Neutrophil (primary cell): ENCODE results near the gene RHOBTB3.
"Not testable (repeated sequence)": the region's sequence is repeated elsewhere in the genome, so short reads cannot be mapped to it uniquely, and the experiment has no call there.

Experiments
- H3K27ac ChIP-seq: fragments of 200-600 bp; sonication (generic); 2 replicates; pipeline ENCODE4 v1.5.1; 2016; ENCODE audit warnings: mild to moderate bottlenecking, moderate library complexity
- H3K27me3 ChIP-seq: fragments of 200-600 bp; sonication (generic); 2 replicates; pipeline ENCODE4 v1.6.0; 2016; ENCODE audit warnings: mild to moderate bottlenecking
- H3K36me3 ChIP-seq: fragments of 200-600 bp; sonication (generic); 2 replicates; pipeline ENCODE4 v1.5.1; 2017
- H3K4me1 ChIP-seq, 2 experiments: fragments of 200-600 bp in 1 of 2; sonication (generic) in 1 of 2; 1 replicate in 1 of 2; 2 replicates in 1 of 2; pipeline versions ENCODE4 v1.5.1 to v1.6.1; 2013 to 2016; ENCODE audit warnings: low read depth in 1 of 2, low read length in 1 of 2, mild to moderate bottlenecking in 1 of 2, moderate library complexity in 1 of 2; ENCODE audit not compliant: control insufficient read depth in 1 of 2, insufficient read depth in 1 of 2
- H3K4me3 ChIP-seq, 2 experiments: fragments of 200-600 bp in 1 of 2; sonication (generic) in 1 of 2; 1 replicate in 1 of 2; 2 replicates in 1 of 2; pipeline ENCODE4 v1.5.1; 2013 to 2016; ENCODE audit warnings: low read depth in 1 of 2, low read length in 1 of 2, mild to moderate bottlenecking in 1 of 2, moderate library complexity in 1 of 2
- H3K9me3 ChIP-seq: fragments of 200-600 bp; sonication (generic); 2 replicates; pipeline ENCODE4 v1.5.1; 2016
- CTCF ChIP-seq: fragments of 200-600 bp; sonication (generic); IDR thresholded peaks from 2 replicates; pipeline ENCODE4 v1.5.1; 2016; ENCODE audit warnings: antibody characterized with exemption

The RHOBTB3 gene

GRCh38 chr5:95810305-95811125, 79.4 kb downstream of the RHOBTB3 start:
- H3K4me1 ChIP-seq, result peaks cover 49 to 59% of the 10 kb centered on the region in 2 experiments

GRCh38 chr5:95811126-95811423, 79.9 kb downstream of the RHOBTB3 start:
- Histone ChIP-seq H3K36me3 (peaks cover 72% of the 10 kb centered on the region), H3K4me1 (peaks cover 55 to 65% of the 10 kb centered on the region in 2 experiments), H3K27ac (peak overlapping the region; percentile 98)
- not testable (repeated sequence) for H3K27me3 ChIP-seq, H3K9me3 ChIP-seq, H3K4me3 ChIP-seq

More at GRCh38 chr5:95810305-95811125, 79.4 kb downstream of the RHOBTB3 start:
- Histone ChIP-seq H3K9me3 (no peaks in the 10 kb centered on the region), H3K4me3 (no peak overlapping the region), H3K36me3 (peaks cover 67% of the 10 kb centered on the region), H3K27ac (peak overlapping the region; percentile 98), H3K27me3 (no peaks in the 10 kb centered on the region)
- no peak for TF ChIP-seq CTCF

- H3K27ac ChIP-seq, result peak overlapping the region; percentile 98
- not testable (repeated sequence) for H3K4me3 ChIP-seq, H3K27me3 ChIP-seq, H3K9me3 ChIP-seq
- peaks cover 60 to 70% of the 10 kb centered on the region in 2 experiments for H3K4me1 ChIP-seq
- H3K36me3 ChIP-seq, result peaks cover 72% of the 10 kb centered on the region
Observed at GRCh38 chr5:95811461-95812073, 80.4 kb downstream of the RHOBTB3 start.

- no peaks in the 10 kb centered on the region for H3K27me3 ChIP-seq
- peaks cover 65 to 75% of the 10 kb centered on the region in 2 experiments for H3K4me1 ChIP-seq
- H3K36me3 ChIP-seq, result peaks cover 77% of the 10 kb centered on the region
- H3K4me3 ChIP-seq, result no peak overlapping the region
- TF ChIP-seq CTCF, result no peak
- H3K9me3 ChIP-seq, result no peaks in the 10 kb centered on the region
- H3K27ac ChIP-seq, result peak overlapping the region; percentile 98
Observed at GRCh38 chr5:95812074-95812471, 80.9 kb downstream of the RHOBTB3 start.

GRCh38 chr5:95813035-95813434, 81.9 kb downstream of the RHOBTB3 start:
- H3K27me3 ChIP-seq, H3K9me3 ChIP-seq, H3K4me3 ChIP-seq: not testable (repeated sequence)
- peaks cover 67 to 75% of the 10 kb centered on the region in 2 experiments for H3K4me1 ChIP-seq
- H3K27ac ChIP-seq, result peak overlapping the region; percentile 98
- H3K36me3 ChIP-seq, result peaks cover 73% of the 10 kb centered on the region

- Histone ChIP-seq H3K4me1 (peaks cover 67 to 72% of the 10 kb centered on the region in 2 experiments), H3K27ac (peak overlapping the region; percentile 98)
- TF ChIP-seq CTCF, result no peak
Observed at GRCh38 chr5:95815155-95815729, 84.1 kb downstream of the RHOBTB3 start.

GRCh38 chr5:95816341-95816740, 85.2 kb downstream of the RHOBTB3 start:
- no peak for TF ChIP-seq CTCF

More at GRCh38 chr5:95815155-95815729, 84.1 kb downstream of the RHOBTB3 start:
- Histone ChIP-seq H3K36me3 (peaks cover 71% of the 10 kb centered on the region), H3K9me3 (no peaks in the 10 kb centered on the region), H3K4me3 (no peak overlapping the region), H3K27me3 (no peaks in the 10 kb centered on the region)

More at GRCh38 chr5:95816341-95816740, 85.2 kb downstream of the RHOBTB3 start:
- peak overlapping the region; percentile 98 for H3K27ac ChIP-seq
- no peaks in the 10 kb centered on the region for H3K9me3 ChIP-seq
- no peaks in the 10 kb centered on the region for H3K27me3 ChIP-seq
- peaks cover 62% of the 10 kb centered on the region for H3K36me3 ChIP-seq
- H3K4me1 ChIP-seq, result peaks cover 74% of the 10 kb centered on the region in 2 experiments
- H3K4me3 ChIP-seq, result peak overlapping the region in 1 of 2 experiments; percentile 90
